A673 (cell line): ENCODE measurements around the gene NCAPG2. TPM values are rescaled to one million over a fixed set of nuclear protein-coding genes. Genes with fewer than 3 reads are reported as not detected.
"Not testable (repeated sequence)": the region's sequence is repeated elsewhere in the genome, so short reads cannot be mapped to it uniquely, and the experiment has no call there.

Experiments
- BruUV-seq: library from RNA; stranded (reverse); fragments of 400-500 nt; replicated peaks from 2 replicates; lab custom pipeline; 2021; lab: Mats Ljungman, UMichigan
- CTCF ChIA-PET: fragments of 300-600 bp; sonication (Branson Sonifier 250); formaldehyde crosslinking; loops from one replicate; lab custom pipeline; 2022; ENCODE audit warnings: antibody characterized with exemption; lab: Charles Lee
- POLR2A ChIA-PET: fragments of 300-600 bp; sonication (Branson Sonifier 250); formaldehyde crosslinking; loops from one replicate; lab custom pipeline; 2022; ENCODE audit warnings: antibody characterized with exemption; ENCODE audit not compliant: low non-redundant PET; lab: Charles Lee
- DNase-seq: peaks from one replicate; pipeline ENCODE4 v3.0.0-alpha.2; 2015; ENCODE audit warnings: low spot score
- H3K27ac ChIP-seq: fragments of 200-600 bp; sonication (generic); 2 replicates; pipeline ENCODE4 v1.5.1; 2016; ENCODE audit warnings: mixed run types, low read depth, mild to moderate bottlenecking, mixed read lengths, antibody characterized with exemption, low read length; ENCODE audit not compliant: poor library complexity, severe bottlenecking
- H3K27me3 ChIP-seq: fragments of 200-600 bp; sonication (generic); replicated peaks from 2 replicates; pipeline ENCODE4 v1.6.1; 2017; ENCODE audit warnings: mixed run types, low read depth, mild to moderate bottlenecking, mixed read lengths, antibody characterized with exemption, low read length; ENCODE audit not compliant: insufficient read depth, poor library complexity
- H3K36me3 ChIP-seq: fragments of 200-600 bp; sonication (generic); 2 replicates; pipeline ENCODE4 v1.6.1; 2016; ENCODE audit warnings: mixed run types, mild to moderate bottlenecking, mixed read lengths, antibody characterized with exemption, low read length; ENCODE audit not compliant: insufficient read depth, poor library complexity, severe bottlenecking
- H3K4me1 ChIP-seq: fragments of 200-600 bp; sonication (generic); 2 replicates; pipeline ENCODE4 v1.6.1; 2017; ENCODE audit warnings: mixed run types, mild to moderate bottlenecking, mixed read lengths, antibody characterized with exemption, low read length; ENCODE audit not compliant: insufficient read depth, poor library complexity, severe bottlenecking
- H3K4me3 ChIP-seq: fragments of 200-600 bp; sonication (generic); 2 replicates; pipeline ENCODE4 v1.5.1; 2016; ENCODE audit warnings: low read depth, mixed run types, mild to moderate bottlenecking, mixed read lengths, low read length; ENCODE audit not compliant: poor library complexity, severe bottlenecking
- H3K9me3 ChIP-seq: fragments of 200-600 bp; sonication (generic); 2 replicates; pipeline ENCODE4 v1.6.1; 2016; ENCODE audit warnings: mixed run types, low read depth, mild to moderate bottlenecking, mixed read lengths, antibody characterized with exemption, low read length; ENCODE audit not compliant: poor library complexity, severe bottlenecking
- CTCF ChIP-seq: fragments of 300-800, 200-600 bp; sonication (generic); conservative IDR thresholded peaks from 2 replicates; pipeline ENCODE4 v1.5.1; 2017; ENCODE audit warnings: low read depth, mild to moderate bottlenecking, antibody characterized with exemption, low read length, moderate library complexity, mixed read lengths
- EZH2 ChIP-seq: fragments of 200-600 bp; sonication (generic); IDR thresholded peaks from 2 replicates; pipeline ENCODE4 v1.6.1; 2017; ENCODE audit warnings: borderline replicate concordance, low read depth, mild to moderate bottlenecking, mixed read lengths, antibody characterized with exemption, low read length; ENCODE audit not compliant: poor library complexity, severe bottlenecking
- intact Hi-C: fragments of 100-400 bp; cut with micrococcal nuclease; formaldehyde crosslinking; loops from one replicate; pipeline ENCODE4 v1.10.0; 2022; ENCODE audit not compliant: unreplicated experiment
- total RNA-seq: library from RNA; stranded (reverse); gene quantifications from 2 replicates; pipeline ENCODE4 v1.2.3, GENCODE V29; 2021

NCAPG2 gene
- total RNA-seq, 1 experiment from 2014 or later, result 127 TPM

- ChIA-PET POLR2A (no interaction called here), CTCF (no interaction called here)
Observed at GRCh38 chr7:158672975-158673374, 31.6 kb downstream of the NCAPG2 start.

GRCh38 chr7:158668086-158668485, 36.5 kb downstream of the NCAPG2 start:
- H3K4me1 ChIP-seq, H3K27me3 ChIP-seq, POLR2A ChIA-PET, H3K4me3 ChIP-seq, H3K9me3 ChIP-seq, DNase-seq, CTCF ChIA-PET, BruUV-seq, H3K27ac ChIP-seq, intact Hi-C loops: not testable (repeated sequence)
- peaks cover 45% of the 10 kb centered on the region for H3K36me3 ChIP-seq

More at GRCh38 chr7:158672975-158673374, 31.6 kb downstream of the NCAPG2 start:
- no peak for DNase-seq
- Histone ChIP-seq H3K4me3 (no peak overlapping the region), H3K27ac (peak overlapping the region; percentile 5), H3K9me3 (no peaks in the 10 kb centered on the region), H3K36me3 (peaks cover 68% of the 10 kb centered on the region), H3K27me3 (no peaks in the 10 kb centered on the region), H3K4me1 (no peaks in the 10 kb centered on the region)
- BruUV-seq, result no TSS peak
- TF ChIP-seq EZH2 (no peak), CTCF (no peak)
- intact Hi-C loops, result no loop called here

- H3K4me1 ChIP-seq, H3K9me3 ChIP-seq, H3K27me3 ChIP-seq, CTCF ChIA-PET, H3K4me3 ChIP-seq, intact Hi-C loops, POLR2A ChIA-PET, DNase-seq, H3K27ac ChIP-seq, BruUV-seq: not testable (repeated sequence)
- H3K36me3 ChIP-seq, result peaks cover 49% of the 10 kb centered on the region
Observed at GRCh38 chr7:158666966-158667678, 37.5 kb downstream of the NCAPG2 start.

- BruUV-seq, result no TSS peak
- Histone ChIP-seq H3K27me3 (no peaks in the 10 kb centered on the region), H3K27ac (no peak overlapping the region), H3K4me1 (no peaks in the 10 kb centered on the region), H3K36me3 (peaks cover 49% of the 10 kb centered on the region), H3K4me3 (no peak overlapping the region), H3K9me3 (no peaks in the 10 kb centered on the region)
- no peak for DNase-seq
- intact Hi-C loops, result no loop called here
- TF ChIP-seq EZH2, result no peak
- no peak for TF ChIP-seq CTCF
- ChIA-PET CTCF (no interaction called here), POLR2A (no interaction called here)
Observed at GRCh38 chr7:158666401-158666800, 38.2 kb downstream of the NCAPG2 start.
